ENCODE data around the gene PKP4. TPM values are rescaled to one million over a fixed set of nuclear protein-coding genes. Genes with fewer than 3 reads are reported as not detected.

Gene PKP4
- total and polyA plus RNA-seq, 9 of the 15 experiments (the other 6 are each of a cell fraction or from before 2014, with no cell fraction given), result 24.6 to 99.1 (median 74.0) TPM

DNA sequence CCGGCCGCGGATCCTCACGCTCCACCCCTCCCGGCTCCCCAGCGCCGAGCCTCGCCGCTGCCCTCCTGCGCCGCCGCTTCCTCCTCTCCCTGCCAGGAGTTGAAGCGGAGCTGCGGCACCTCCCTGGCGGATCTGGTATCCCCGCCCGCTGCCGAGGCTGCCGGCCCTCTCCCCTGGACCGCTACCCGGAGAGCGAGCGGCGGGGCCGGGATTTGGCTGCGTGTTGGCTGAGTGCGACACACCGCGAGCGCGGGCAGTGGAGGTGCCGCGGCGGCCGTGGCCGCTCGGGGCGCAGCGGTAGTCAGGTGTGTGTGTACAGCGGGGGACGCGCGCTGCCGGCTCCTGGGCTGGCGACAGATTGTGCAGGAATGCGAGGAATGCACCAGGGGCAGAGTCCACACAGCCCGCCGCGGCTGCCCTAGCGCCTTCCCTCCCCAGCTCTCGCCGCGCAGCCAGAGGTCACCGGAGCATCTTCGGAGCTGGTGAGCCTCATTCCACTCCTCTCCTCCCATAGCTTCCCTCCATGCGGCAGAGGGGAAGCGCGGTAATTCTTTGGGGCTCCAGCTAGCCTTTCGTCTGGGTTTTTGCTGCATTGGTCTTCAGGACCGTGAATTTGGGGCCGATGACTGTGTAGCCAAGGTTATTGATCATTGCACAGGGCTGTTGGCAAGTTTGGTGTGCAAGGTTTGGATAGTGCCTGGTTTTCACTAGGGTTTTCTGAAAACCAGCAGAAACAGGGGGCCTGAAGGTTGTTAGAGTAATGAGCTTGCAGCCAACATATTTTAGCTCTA lies 1.3 kb downstream of the PKP4 start (continued):
- TF ChIP-seq NCOA1 (IDR thresholded peaks at IDR 0.05; ENCODE audit: low read depth), result no peak; the same call in 1 of the 2 replicates
- TF ChIP-seq ID3 (CRISPR knock-in tag; IDR thresholded peaks at IDR 0.05), result no peak
- TF ChIP-seq ID3 (tag; IDR thresholded peaks at IDR 0.05), result no peak
- no peak for TF ChIP-seq RBM39 (optimal IDR thresholded peaks at IDR 0.05; ENCODE audit: low read depth, low read length)
- no peak for TF ChIP-seq CBX5 (IDR thresholded peaks at IDR 0.05; ENCODE audit: borderline replicate concordance, low read depth)
- TF ChIP-seq ZNF347 (CRISPR knock-in tag; IDR thresholded peaks at IDR 0.05; ENCODE audit: low read depth), result no peak
- no peak for TF ChIP-seq EHMT2 (IDR thresholded peaks at IDR 0.05)
- TF ChIP-seq POLR2A (conservative IDR thresholded peaks at IDR 0.05), result peak; percentile 60
- no peak for TF ChIP-seq CAMTA2 (CRISPR knock-in tag; conservative IDR thresholded peaks at IDR 0.05)
- no peak for TF ChIP-seq CHAMP1 (IDR thresholded peaks at IDR 0.05)
- TF ChIP-seq NFXL1 (CRISPR knock-in tag; IDR thresholded peaks at IDR 0.05), result no peak
- TF ChIP-seq MLLT1 (IDR thresholded peaks at IDR 0.05), result peak in 1 of 2 experiments; percentile 90; a peak in 2 of 4 replicates
- no peak for TF ChIP-seq ZNF175 (CRISPR knock-in tag; IDR thresholded peaks at IDR 0.05; ENCODE audit: low read depth)
- no peak for TF ChIP-seq U2AF2 (optimal IDR thresholded peaks at IDR 0.05; ENCODE audit: low read depth, low read length)
- TF ChIP-seq SOX6 (IDR thresholded peaks at IDR 0.05), result peak; percentile 31; the same call in 1 of the 2 replicates
- no peak for TF ChIP-seq SRSF3 (IDR thresholded peaks at IDR 0.05; ENCODE audit: insufficient read depth, low read length)
- TF ChIP-seq HDAC1 (IDR thresholded peaks at IDR 0.05), result peak in 1 of 2 experiments; percentile 64; a peak in 2 of 4 replicates
- no peak; the same call in 1 of the 2 replicates for TF ChIP-seq HCFC1 (IDR thresholded peaks at IDR 0.05; ENCODE audit: low read depth, low read length)
- no peak for TF ChIP-seq SUPT5H (IDR thresholded peaks at IDR 0.05)
- TF ChIP-seq NR0B1 (IDR thresholded peaks at IDR 0.05; ENCODE audit: partially characterized antibody), result no peak
- TF ChIP-seq CBX3 (IDR thresholded peaks at IDR 0.05; ENCODE audit: borderline replicate concordance in 1 of 2, low read length in 2 of 2), result peak in 1 of 2 experiments; percentile 59; a peak in 1 of 3 replicates
- TF ChIP-seq NELFE (IDR thresholded peaks at IDR 0.05; ENCODE audit: insufficient read depth, insufficient read length), result no peak
- peak; percentile 31; the same call in 1 of the 2 replicates for TF ChIP-seq SMARCA5 (IDR thresholded peaks at IDR 0.05)
- TF ChIP-seq ESRRB (CRISPR knock-in tag; IDR thresholded peaks at IDR 0.05; ENCODE audit: borderline replicate concordance), result no peak
- no peak for TF ChIP-seq KAT8 (IDR thresholded peaks at IDR 0.05; ENCODE audit: low read depth)
- TF ChIP-seq TARDBP (IDR thresholded peaks at IDR 0.05), result no peak
